Measurements from ENCODE around the gene HNRNPUL1. TPM values are rescaled to one million over a fixed set of nuclear protein-coding genes. Genes with fewer than 3 reads are reported as not detected.

Gene HNRNPUL1
- total and polyA plus RNA-seq, 9 of the 15 experiments (the other 6 are each of a cell fraction or from before 2014, with no cell fraction given) = 7.3 to 211 (median 85.0) TPM

DNA sequence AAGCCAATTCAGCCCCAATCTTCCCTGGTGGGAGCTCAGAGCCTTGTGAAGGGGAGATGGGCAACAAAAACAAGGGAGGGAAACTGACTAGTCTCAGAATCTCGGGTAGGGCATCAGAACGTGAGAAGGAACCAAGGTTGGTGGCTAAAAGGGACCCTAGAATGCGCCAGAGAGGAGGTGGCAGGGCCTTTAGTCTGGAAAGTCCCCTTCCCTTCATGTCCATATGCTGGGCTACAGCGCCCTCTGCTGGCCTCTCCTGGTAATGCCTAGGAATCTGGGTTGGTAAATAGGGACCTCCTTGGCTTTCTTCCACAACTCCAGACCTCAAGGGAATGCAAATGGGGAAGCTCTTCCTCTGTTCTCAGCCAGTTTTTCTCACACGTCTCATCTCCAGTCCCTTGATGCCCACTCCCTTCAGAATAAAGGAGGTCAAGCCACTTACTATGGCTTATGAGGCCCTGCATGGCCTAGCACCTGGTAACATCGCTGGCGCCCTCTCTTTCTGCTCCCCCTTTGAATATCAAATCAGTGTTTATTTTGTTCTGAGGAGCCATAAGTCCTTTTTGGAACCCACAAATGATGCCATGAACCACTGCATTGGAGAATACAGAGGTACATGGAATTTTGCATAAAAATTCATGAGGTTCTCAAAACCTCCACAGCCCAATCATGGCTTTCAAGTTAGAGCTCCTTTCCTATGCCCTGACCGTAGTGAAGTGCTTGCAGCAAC, 44.4 kb downstream of the HNRNPUL1 start (continued):
- TF ChIP-seq, protein P1, sequence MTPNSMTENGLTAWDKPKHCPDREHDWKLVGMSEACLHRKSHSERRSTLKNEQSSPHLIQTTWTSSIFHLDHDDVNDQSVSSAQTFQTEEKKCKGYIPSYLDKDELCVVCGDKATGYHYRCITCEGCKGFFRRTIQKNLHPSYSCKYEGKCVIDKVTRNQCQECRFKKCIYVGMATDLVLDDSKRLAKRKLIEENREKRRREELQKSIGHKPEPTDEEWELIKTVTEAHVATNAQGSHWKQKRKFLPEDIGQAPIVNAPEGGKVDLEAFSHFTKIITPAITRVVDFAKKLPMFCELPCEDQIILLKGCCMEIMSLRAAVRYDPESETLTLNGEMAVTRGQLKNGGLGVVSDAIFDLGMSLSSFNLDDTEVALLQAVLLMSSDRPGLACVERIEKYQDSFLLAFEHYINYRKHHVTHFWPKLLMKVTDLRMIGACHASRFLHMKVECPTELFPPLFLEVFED (CRISPR knock-in tag; conservative IDR thresholded peaks at IDR 0.05) = peak; percentile 55; the same call in 1 of the 2 replicates
- TF ChIP-seq POLR2A (conservative IDR thresholded peaks at IDR 0.05) = peak; percentile 78
- TF ChIP-seq, protein P2, sequence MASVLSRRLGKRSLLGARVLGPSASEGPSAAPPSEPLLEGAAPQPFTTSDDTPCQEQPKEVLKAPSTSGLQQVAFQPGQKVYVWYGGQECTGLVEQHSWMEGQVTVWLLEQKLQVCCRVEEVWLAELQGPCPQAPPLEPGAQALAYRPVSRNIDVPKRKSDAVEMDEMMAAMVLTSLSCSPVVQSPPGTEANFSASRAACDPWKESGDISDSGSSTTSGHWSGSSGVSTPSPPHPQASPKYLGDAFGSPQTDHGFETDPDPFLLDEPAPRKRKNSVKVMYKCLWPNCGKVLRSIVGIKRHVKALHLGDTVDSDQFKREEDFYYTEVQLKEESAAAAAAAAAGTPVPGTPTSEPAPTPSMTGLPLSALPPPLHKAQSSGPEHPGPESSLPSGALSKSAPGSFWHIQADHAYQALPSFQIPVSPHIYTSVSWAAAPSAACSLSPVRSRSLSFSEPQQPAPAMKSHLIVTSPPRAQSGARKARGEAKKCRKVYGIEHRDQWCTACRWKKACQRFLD (CRISPR knock-in tag; IDR thresholded peaks at IDR 0.05) = no peak
- TF ChIP-seq MCM2 (IDR thresholded peaks at IDR 0.05; ENCODE audit: low read depth) = no peak
- TF ChIP-seq, protein P3, sequence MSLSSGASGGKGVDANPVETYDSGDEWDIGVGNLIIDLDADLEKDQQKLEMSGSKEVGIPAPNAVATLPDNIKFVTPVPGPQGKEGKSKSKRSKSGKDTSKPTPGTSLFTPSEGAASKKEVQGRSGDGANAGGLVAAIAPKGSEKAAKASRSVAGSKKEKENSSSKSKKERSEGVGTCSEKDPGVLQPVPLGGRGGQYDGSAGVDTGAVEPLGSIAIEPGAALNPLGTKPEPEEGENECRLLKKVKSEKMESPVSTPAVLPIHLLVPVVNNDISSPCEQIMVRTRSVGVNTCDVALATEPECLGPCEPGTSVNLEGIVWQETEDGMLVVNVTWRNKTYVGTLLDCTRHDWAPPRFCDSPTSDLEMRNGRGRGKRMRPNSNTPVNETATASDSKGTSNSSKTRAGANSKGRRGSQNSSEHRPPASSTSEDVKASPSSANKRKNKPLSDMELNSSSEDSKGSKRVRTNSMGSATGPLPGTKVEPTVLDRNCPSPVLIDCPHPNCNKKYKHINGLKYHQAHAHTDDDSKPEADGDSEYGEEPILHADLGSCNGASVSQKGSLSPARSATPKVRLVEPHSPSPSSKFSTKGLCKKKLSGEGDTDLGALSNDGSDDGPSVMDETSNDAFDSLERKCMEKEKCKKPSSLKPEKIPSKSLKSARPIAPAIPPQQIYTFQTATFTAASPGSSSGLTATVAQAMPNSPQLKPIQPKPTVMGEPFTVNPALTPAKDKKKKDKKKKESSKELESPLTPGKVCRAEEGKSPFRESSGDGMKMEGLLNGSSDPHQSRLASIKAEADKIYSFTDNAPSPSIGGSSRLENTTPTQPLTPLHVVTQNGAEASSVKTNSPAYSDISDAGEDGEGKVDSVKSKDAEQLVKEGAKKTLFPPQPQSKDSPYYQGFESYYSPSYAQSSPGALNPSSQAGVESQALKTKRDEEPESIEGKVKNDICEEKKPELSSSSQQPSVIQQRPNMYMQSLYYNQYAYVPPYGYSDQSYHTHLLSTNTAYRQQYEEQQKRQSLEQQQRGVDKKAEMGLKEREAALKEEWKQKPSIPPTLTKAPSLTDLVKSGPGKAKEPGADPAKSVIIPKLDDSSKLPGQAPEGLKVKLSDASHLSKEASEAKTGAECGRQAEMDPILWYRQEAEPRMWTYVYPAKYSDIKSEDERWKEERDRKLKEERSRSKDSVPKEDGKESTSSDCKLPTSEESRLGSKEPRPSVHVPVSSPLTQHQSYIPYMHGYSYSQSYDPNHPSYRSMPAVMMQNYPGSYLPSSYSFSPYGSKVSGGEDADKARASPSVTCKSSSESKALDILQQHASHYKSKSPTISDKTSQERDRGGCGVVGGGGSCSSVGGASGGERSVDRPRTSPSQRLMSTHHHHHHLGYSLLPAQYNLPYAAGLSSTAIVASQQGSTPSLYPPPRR (CRISPR knock-in tag; IDR thresholded peaks at IDR 0.05; ENCODE audit: borderline replicate concordance) = no peak
- TF ChIP-seq, protein P4, sequence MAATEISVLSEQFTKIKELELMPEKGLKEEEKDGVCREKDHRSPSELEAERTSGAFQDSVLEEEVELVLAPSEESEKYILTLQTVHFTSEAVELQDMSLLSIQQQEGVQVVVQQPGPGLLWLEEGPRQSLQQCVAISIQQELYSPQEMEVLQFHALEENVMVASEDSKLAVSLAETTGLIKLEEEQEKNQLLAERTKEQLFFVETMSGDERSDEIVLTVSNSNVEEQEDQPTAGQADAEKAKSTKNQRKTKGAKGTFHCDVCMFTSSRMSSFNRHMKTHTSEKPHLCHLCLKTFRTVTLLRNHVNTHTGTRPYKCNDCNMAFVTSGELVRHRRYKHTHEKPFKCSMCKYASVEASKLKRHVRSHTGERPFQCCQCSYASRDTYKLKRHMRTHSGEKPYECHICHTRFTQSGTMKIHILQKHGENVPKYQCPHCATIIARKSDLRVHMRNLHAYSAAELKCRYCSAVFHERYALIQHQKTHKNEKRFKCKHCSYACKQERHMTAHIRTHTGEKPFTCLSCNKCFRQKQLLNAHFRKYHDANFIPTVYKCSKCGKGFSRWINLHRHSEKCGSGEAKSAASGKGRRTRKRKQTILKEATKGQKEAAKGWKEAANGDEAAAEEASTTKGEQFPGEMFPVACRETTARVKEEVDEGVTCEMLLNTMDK (IDR thresholded peaks at IDR 0.05; ENCODE audit: borderline replicate concordance, insufficient read depth, low read depth, low read length, poor library complexity, severe bottlenecking) = peak; percentile 97
- TF ChIP-seq, protein P5, sequence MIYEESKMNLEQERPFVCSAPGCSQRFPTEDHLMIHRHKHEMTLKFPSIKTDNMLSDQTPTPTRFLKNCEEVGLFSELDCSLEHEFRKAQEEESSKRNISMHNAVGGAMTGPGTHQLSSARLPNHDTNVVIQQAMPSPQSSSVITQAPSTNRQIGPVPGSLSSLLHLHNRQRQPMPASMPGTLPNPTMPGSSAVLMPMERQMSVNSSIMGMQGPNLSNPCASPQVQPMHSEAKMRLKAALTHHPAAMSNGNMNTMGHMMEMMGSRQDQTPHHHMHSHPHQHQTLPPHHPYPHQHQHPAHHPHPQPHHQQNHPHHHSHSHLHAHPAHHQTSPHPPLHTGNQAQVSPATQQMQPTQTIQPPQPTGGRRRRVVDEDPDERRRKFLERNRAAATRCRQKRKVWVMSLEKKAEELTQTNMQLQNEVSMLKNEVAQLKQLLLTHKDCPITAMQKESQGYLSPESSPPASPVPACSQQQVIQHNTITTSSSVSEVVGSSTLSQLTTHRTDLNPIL (CRISPR knock-in tag; IDR thresholded peaks at IDR 0.05) = 0 out of 2 replicates have a peak, but pooled peaks have one; percentile 35
- 0 out of 2 replicates have a peak, but pooled peaks have one; percentile 2 for TF ChIP-seq EP300 (IDR thresholded peaks at IDR 0.05; ENCODE audit: low read length)
- TF ChIP-seq RAD21 (CRISPR knock-in tag; conservative IDR thresholded peaks at IDR 0.05 in 1 of 2, IDR thresholded peaks at IDR 0.05 in 1 of 2) = peak; percentile 58 to 77
- 0 out of 2 replicates have a peak, but pooled peaks have one; percentile 16 for TF ChIP-seq HDGF (IDR thresholded peaks at IDR 0.05)
- no peak for TF ChIP-seq ZNF584 (CRISPR knock-in tag; IDR thresholded peaks at IDR 0.05; ENCODE audit: low read depth)
- TF ChIP-seq, protein P6, sequence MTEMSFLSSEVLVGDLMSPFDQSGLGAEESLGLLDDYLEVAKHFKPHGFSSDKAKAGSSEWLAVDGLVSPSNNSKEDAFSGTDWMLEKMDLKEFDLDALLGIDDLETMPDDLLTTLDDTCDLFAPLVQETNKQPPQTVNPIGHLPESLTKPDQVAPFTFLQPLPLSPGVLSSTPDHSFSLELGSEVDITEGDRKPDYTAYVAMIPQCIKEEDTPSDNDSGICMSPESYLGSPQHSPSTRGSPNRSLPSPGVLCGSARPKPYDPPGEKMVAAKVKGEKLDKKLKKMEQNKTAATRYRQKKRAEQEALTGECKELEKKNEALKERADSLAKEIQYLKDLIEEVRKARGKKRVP (CRISPR knock-in tag; IDR thresholded peaks at IDR 0.05) = no peak
- TF ChIP-seq ARID2 (IDR thresholded peaks at IDR 0.05) = no peak
- no peak for TF ChIP-seq EZH2 (IDR thresholded peaks at IDR 0.05; ENCODE audit: borderline replicate concordance, low read depth, low read length)

All from K562 (cell line).